HFFc6 (cell line): ENCODE measurements around the gene LYPD8. TPM values are rescaled to one million over a fixed set of nuclear protein-coding genes. Genes with fewer than 3 reads are reported as not detected.

Experiments used
- DNase-seq: peaks from one replicate; pipeline ENCODE4 v3.0.0-alpha.2; 2018
- H3K27ac Mint-ChIP-seq: 2 replicates; pipeline ENCODE4 v1.8.0; 2020; ENCODE audit warnings: mild to moderate bottlenecking, mixed read lengths
- H3K27me3 Mint-ChIP-seq: 2 replicates; pipeline ENCODE4 v1.8.0; 2021; ENCODE audit warnings: mild to moderate bottlenecking, moderate library complexity, mixed read lengths; ENCODE audit not compliant: insufficient read depth
- H3K36me3 Mint-ChIP-seq: 2 replicates; pipeline ENCODE4 v1.8.0; 2021; ENCODE audit warnings: low read depth, mixed read lengths
- H3K4me1 Mint-ChIP-seq: 2 replicates; pipeline ENCODE4 v1.8.0; 2020; ENCODE audit warnings: low read depth, mixed read lengths
- H3K4me3 Mint-ChIP-seq: 2 replicates; pipeline ENCODE4 v1.8.0; 2020; ENCODE audit warnings: mild to moderate bottlenecking, moderate library complexity, mixed read lengths
- H3K9me3 Mint-ChIP-seq: 2 replicates; pipeline ENCODE4 v1.8.0; 2020; ENCODE audit warnings: mild to moderate bottlenecking, mixed read lengths
- CTCF ChIP-seq: fragments of 200-600 bp; sonication (generic); IDR thresholded peaks from 2 replicates; pipeline ENCODE4 v1.5.0; 2021; ENCODE audit warnings: antibody characterized with exemption, mild to moderate bottlenecking
- total RNA-seq, 6 experiments: library from RNA; stranded (reverse); fragmentation: NEBNext Ultra II Directional; extraction: Animal tissue kit (Norgen Biotek cat#: 25700); gene quantifications; 2 replicates in 1 of 6; 3 replicates in 5 of 6; pipeline ENCODE4 v1.2.3, GENCODE V29; 2021

The LYPD8 gene
- total RNA-seq, 6 experiments from 2014 or later: 0.14 to 0.58 (median 0.25) TPM; not detected in 2

GRCh38 chr1:248714248-248714647 lies 41.3 kb downstream of the LYPD8 start:
- TF ChIP-seq CTCF: no peak
- Mint-ChIP-seq H3K27ac (no peak overlapping the region), H3K27me3 (no peaks in the 10 kb centered on the region; the same call in 1 of the 2 replicates), H3K4me1 (no peaks in the 10 kb centered on the region), H3K9me3 (peaks cover 69% of the 10 kb centered on the region), H3K36me3 (peaks cover 12% of the 10 kb centered on the region), H3K4me3 (no peak overlapping the region)
- no peak for DNase-seq

GRCh38 chr1:248710305-248710900 lies 45.2 kb downstream of the LYPD8 start:
- no peak for DNase-seq
- no peak for TF ChIP-seq CTCF
- no peaks in the 10 kb centered on the region for H3K4me1 Mint-ChIP-seq
- H3K27ac Mint-ChIP-seq: no peak overlapping the region
- H3K27me3 Mint-ChIP-seq: no peaks in the 10 kb centered on the region; the same call in 1 of the 2 replicates
- H3K9me3 Mint-ChIP-seq: peaks cover 57% of the 10 kb centered on the region
- H3K36me3 Mint-ChIP-seq: peaks cover 4% of the 10 kb centered on the region; the same call in 1 of the 2 replicates
- no peak overlapping the region for H3K4me3 Mint-ChIP-seq

- no peaks in the 10 kb centered on the region for H3K36me3 Mint-ChIP-seq
Observed at GRCh38 chr1:248704606-248705005, 51.0 kb downstream of the LYPD8 start.

GRCh38 chr1:248703674-248704073 lies 51.9 kb downstream of the LYPD8 start:
- Mint-ChIP-seq H3K27ac (no peak overlapping the region), H3K36me3 (no peaks in the 10 kb centered on the region), H3K9me3 (peaks cover 22% of the 10 kb centered on the region), H3K4me1 (no peaks in the 10 kb centered on the region), H3K4me3 (no peak overlapping the region), H3K27me3 (no peaks in the 10 kb centered on the region; the same call in 1 of the 2 replicates)
- peak; percentile 40 for TF ChIP-seq CTCF
- no peak for DNase-seq

More at GRCh38 chr1:248704606-248705005, 51.0 kb downstream of the LYPD8 start:
- H3K9me3 Mint-ChIP-seq: peaks cover 22% of the 10 kb centered on the region
- H3K4me1 Mint-ChIP-seq: no peaks in the 10 kb centered on the region
- no peak for TF ChIP-seq CTCF
- no peak overlapping the region for H3K4me3 Mint-ChIP-seq
- H3K27ac Mint-ChIP-seq: no peak overlapping the region
- DNase-seq: no peak
- no peaks in the 10 kb centered on the region; the same call in 1 of the 2 replicates for H3K27me3 Mint-ChIP-seq

GRCh38 chr1:248702714-248703113 lies 52.8 kb downstream of the LYPD8 start, which contains the start of gene OR14I1:
OR14I1 (minus strand) TSS chr1:248702766.
- no peaks in the 10 kb centered on the region for H3K4me1 Mint-ChIP-seq
- H3K27ac Mint-ChIP-seq: no peak within 1 kb of the TSS
- no peak for TF ChIP-seq CTCF
- no peaks in the 10 kb centered on the region for H3K36me3 Mint-ChIP-seq
- H3K9me3 Mint-ChIP-seq: peaks cover 17% of the 10 kb centered on the region
- H3K27me3 Mint-ChIP-seq: peaks cover 3% of the 10 kb centered on the region; the same call in 1 of the 2 replicates
- DNase-seq: no peak
- no peak within 1 kb of the TSS for H3K4me3 Mint-ChIP-seq
